Peyer's patch (tissue), 4 donors: ENCODE results near the gene CNTN4.

Source experiments
- POLR2A ChIP-seq, 2 donors: fragments of 450-650 bp; IDR thresholded peaks; one replicate each; pipeline ENCODE4 v1.5.1; 2017; ENCODE audit warnings: antibody characterized with exemption in 2 of 2, mild to moderate bottlenecking in 2 of 2, moderate library complexity in 2 of 2
- TF ChIP-seq, protein P1 (sequence below), 6 experiments: fragments of 450-650 bp in 4 of 6; fragments of 200-600 bp in 2 of 6; sonication (generic) in 1 of 6; IDR thresholded peaks; one replicate each; pipeline ENCODE4 v1.5.1; 2017 to 2019; ENCODE audit warnings: antibody characterized with exemption in 6 of 6, mild to moderate bottlenecking in 3 of 6, moderate library complexity in 1 of 6

DNA sequence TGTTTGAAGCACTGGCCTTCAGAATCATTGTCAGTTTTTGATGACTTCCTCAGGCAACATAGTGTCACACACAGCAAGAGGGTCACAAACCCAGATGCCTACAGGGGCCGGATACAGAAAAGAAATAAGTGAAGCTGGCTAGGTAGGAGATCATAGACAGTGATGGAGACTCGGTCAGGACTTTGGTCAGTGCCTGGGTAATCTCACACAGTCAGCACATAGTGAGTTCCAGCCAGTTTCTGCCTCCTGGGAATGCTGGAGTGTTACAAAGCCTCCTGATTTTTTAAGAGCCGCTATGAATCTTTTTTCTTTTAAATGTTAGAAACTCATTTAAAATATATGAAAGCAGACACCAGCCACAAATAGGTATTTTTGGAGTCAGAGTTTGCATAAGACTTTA is 612.4 kb downstream of the CNTN4 start:
- TF ChIP-seq, protein P1, sequence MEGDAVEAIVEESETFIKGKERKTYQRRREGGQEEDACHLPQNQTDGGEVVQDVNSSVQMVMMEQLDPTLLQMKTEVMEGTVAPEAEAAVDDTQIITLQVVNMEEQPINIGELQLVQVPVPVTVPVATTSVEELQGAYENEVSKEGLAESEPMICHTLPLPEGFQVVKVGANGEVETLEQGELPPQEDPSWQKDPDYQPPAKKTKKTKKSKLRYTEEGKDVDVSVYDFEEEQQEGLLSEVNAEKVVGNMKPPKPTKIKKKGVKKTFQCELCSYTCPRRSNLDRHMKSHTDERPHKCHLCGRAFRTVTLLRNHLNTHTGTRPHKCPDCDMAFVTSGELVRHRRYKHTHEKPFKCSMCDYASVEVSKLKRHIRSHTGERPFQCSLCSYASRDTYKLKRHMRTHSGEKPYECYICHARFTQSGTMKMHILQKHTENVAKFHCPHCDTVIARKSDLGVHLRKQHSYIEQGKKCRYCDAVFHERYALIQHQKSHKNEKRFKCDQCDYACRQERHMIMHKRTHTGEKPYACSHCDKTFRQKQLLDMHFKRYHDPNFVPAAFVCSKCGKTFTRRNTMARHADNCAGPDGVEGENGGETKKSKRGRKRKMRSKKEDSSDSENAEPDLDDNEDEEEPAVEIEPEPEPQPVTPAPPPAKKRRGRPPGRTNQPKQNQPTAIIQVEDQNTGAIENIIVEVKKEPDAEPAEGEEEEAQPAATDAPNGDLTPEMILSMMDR (IDR thresholded peaks at IDR 0.05): no peak
- TF ChIP-seq POLR2A (IDR thresholded peaks at IDR 0.05): no peak
